Suprapubic skin (tissue), 4 donors: ENCODE data around the gene HES3. TPM values are rescaled to one million over a fixed set of nuclear protein-coding genes. Genes with fewer than 3 reads are reported as not detected.
A peak's percentile ranks its signal among the peaks of the same experiment; 100 is the strongest.

Experiments
- DNase-seq, 2 donors: peaks; one replicate each; pipeline ENCODE4 v3.0.0-alpha.2; 2019; ENCODE audit warnings: low spot score in 2 of 2
- H3K27ac ChIP-seq: fragments of 200-600 bp; sonication (generic); one replicate; pipeline ENCODE4 v1.5.1; 2019
- H3K27me3 ChIP-seq: fragments of 200-600 bp; sonication (generic); one replicate; pipeline ENCODE4 v1.5.1; 2019
- H3K36me3 ChIP-seq: fragments of 200-600 bp; sonication (generic); one replicate; pipeline ENCODE4 v1.5.1; 2019
- H3K4me1 ChIP-seq: fragments of 200-600 bp; sonication (generic); one replicate; pipeline ENCODE4 v1.5.1; 2019
- H3K4me3 ChIP-seq: fragments of 200-600 bp; sonication (generic); one replicate; pipeline ENCODE4 v1.5.1; 2019; ENCODE audit warnings: mild to moderate bottlenecking
- H3K9me3 ChIP-seq: fragments of 200-600 bp; sonication (generic); one replicate; pipeline ENCODE4 v1.5.1; 2019
- EP300 ChIP-seq: sonication (generic); formaldehyde crosslinking; IDR thresholded peaks from one replicate; pipeline ENCODE4 v1.6.1; 2017; ENCODE audit warnings: antibody characterized with exemption
- POLR2A ChIP-seq, 2 donors: fragments of 450-650 bp; IDR thresholded peaks; one replicate each; pipeline ENCODE4 v1.6.1; 2017; ENCODE audit warnings: antibody characterized with exemption in 2 of 2, mild to moderate bottlenecking in 2 of 2, moderate library complexity in 2 of 2
- POLR2AphosphoS5 ChIP-seq, 3 donors: sonication (generic); formaldehyde crosslinking; IDR thresholded peaks; one replicate each; pipeline ENCODE4 v1.6.1; 2017; ENCODE audit warnings: antibody characterized with exemption in 3 of 3
- WGBS: methylation state at CpG from one replicate; pipeline ENCODE4 v1.1.5; 2018; 5-methylcytosine and 5-hydroxymethylcytosine counted together
- total RNA-seq, 4 donors: library from RNA; depleted of rRNA; stranded (reverse); fragments of >200 nt; gene quantifications; one replicate each; pipeline ENCODE4 v1.1.0, GENCODE V29; 2016
- TF ChIP-seq, protein P1 (sequence below), 2 donors: fragments of 200-600 bp in 1 of 2; fragments of 450-650 bp in 1 of 2; sonication (generic) in 1 of 2; IDR thresholded peaks; one replicate each; pipeline ENCODE4 v1.5.1; 2016 to 2019; ENCODE audit warnings: antibody characterized with exemption in 2 of 2, mild to moderate bottlenecking in 1 of 2, moderate library complexity in 1 of 2

Gene HES3
- total RNA-seq, 4 donors from 2014 or later: not detected

DNA sequence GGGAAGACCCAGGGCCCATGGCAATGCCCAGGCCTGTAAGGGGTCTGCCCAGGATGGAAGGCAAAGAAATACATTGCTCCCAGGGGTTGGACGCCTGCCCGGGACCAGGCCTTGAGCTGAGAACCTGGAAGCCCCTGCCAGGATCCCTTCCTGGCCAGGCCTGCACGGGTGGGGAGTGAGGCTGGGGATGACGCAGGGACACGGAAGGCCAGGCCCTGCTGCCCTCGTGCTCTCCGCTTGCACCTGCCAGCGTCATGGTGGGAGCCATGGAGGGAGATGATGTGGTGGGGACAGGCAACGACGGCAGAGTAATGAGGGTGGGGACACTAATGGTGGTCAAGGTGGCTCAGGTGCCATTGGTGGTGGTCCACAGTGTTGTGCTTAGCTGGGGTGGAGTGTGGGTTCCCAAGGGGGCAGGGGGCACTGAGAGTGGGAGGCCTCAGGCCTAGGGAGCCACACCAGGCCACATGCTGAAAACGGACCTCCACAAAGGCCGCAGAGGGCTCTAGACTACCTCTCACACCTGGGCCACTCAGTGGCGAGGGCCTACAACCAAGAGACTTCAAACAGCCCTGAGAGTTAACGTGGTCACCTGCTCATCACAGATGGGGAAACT is 4.3 kb downstream of the HES3 start:
- TF ChIP-seq POLR2AphosphoS5 (IDR thresholded peaks at IDR 0.05): no peak
- TF ChIP-seq, protein P1, sequence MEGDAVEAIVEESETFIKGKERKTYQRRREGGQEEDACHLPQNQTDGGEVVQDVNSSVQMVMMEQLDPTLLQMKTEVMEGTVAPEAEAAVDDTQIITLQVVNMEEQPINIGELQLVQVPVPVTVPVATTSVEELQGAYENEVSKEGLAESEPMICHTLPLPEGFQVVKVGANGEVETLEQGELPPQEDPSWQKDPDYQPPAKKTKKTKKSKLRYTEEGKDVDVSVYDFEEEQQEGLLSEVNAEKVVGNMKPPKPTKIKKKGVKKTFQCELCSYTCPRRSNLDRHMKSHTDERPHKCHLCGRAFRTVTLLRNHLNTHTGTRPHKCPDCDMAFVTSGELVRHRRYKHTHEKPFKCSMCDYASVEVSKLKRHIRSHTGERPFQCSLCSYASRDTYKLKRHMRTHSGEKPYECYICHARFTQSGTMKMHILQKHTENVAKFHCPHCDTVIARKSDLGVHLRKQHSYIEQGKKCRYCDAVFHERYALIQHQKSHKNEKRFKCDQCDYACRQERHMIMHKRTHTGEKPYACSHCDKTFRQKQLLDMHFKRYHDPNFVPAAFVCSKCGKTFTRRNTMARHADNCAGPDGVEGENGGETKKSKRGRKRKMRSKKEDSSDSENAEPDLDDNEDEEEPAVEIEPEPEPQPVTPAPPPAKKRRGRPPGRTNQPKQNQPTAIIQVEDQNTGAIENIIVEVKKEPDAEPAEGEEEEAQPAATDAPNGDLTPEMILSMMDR (IDR thresholded peaks at IDR 0.05): no peak
- TF ChIP-seq POLR2A (IDR thresholded peaks at IDR 0.05): no peak
- no peak for TF ChIP-seq EP300
- Histone ChIP-seq H3K9me3 (no peaks in the 10 kb centered on the region), H3K27ac (no peak overlapping the region), H3K4me3 (no peak overlapping the region), H3K4me1 (peaks cover 38% of the 10 kb centered on the region), H3K36me3 (peaks cover under 1% of the 10 kb centered on the region), H3K27me3 (peaks cover 78% of the 10 kb centered on the region)
- WGBS: 70% methylated on average over 11 of the region's 14 CpGs
- DNase-seq: peak in 1 of 2 donors; percentile 61

DNA sequence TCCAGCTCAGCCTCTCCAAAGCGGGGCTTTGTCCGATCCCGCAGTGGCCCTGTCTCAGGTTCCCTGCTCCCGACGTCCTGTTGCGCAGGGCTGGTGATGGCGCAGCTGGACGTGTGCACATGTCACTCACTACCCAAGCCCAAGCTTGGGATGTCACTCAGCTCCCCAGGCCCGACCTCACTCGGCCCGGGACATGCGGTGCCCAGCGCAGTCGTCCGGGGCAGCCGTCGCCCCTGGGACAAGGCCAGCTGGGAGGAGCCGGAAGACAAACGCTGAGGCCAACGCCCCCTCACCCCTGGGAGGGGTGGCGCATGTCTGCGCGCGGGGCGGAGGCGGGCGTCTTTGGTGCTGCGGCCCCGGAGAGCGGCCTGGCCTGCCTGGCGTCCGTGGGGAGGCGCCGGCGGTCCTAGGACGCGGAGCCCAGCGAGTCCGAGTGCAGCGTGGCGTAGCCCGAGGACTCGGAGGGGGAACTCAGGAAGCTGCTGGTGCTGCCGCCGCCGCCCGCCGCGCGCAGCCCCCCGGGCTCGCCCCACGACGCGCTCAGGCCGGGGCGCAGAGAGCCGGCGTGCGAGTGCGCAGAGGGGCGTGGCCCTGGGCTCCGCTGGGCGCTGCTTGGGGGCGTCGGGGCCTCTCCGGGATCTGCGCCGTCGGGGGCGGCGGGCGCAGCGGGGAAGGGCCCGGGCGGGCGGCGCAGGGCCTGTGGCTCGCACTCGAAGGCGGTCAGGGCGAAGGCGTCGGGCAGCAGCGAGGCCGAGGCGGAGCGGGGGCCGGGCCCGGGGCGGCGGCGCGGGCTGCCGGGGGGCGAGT is 5.2 kb downstream of the HES3 start:
- H3K27ac ChIP-seq: no peak overlapping the region
- H3K27me3 ChIP-seq: peaks cover 70% of the 10 kb centered on the region
- WGBS: 6% methylated on average over 18 of the region's 96 CpGs
- H3K9me3 ChIP-seq: no peaks in the 10 kb centered on the region
- no peak for DNase-seq
- peaks cover 9% of the 10 kb centered on the region for H3K36me3 ChIP-seq
- H3K4me1 ChIP-seq: peaks cover 38% of the 10 kb centered on the region
- peak overlapping the region; percentile 28 for H3K4me3 ChIP-seq
- TF ChIP-seq POLR2AphosphoS5 (IDR thresholded peaks at IDR 0.05) (no peak), POLR2A (IDR thresholded peaks at IDR 0.05) (no peak), EP300 (no peak)
- TF ChIP-seq, protein P1 (IDR thresholded peaks at IDR 0.05): no peak

DNA sequence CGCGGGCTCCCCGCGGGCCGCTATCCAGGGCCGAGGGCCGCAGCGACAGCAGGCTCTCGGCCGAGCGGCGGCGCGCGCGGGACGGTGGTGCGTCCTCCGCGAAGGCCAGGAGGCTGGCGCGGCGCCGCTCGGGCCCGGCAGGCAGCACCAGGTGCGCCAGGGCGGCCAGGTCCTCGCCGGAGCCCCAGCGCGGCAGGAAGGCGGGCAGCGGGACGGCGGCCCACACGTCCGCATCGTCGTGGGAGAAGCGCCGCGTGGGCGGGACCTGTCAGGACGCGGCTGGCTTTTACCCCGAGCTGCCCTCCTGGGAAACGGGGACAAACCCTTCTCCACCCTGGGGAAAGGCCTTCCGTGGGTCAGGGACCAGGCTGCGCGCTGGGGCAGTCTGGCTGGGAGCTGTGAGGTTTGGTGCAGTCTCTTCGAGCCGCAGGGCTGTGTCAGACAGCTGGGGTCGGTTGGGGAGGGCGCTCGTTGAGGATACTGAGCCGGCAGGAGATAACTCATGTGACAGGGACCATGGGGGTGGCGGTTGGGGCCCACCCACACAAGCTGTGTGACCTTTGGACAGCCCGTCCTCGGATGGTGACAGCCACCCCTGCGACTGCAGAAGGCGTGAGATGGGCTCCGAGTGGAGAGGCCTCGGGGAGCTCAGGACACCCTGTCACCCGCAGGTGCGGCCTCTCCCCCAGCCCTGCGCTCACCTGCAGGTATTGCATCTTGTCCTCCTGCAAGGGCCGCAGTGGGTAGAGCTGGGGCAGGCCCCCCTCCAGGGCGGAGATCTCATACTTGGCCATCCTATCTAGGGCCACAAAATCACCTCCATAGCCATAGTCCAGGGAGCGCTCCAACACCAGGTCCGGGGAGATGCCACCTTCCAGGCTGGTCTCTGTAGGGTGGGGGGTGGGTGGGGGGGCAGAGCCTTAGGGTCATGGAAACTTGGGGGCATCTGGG is 6.0 kb downstream of the HES3 start:
- DNase-seq: no peak
- Histone ChIP-seq H3K27ac (no peak overlapping the region), H3K4me1 (peaks cover 35% of the 10 kb centered on the region), H3K36me3 (peaks cover 16% of the 10 kb centered on the region), H3K9me3 (no peaks in the 10 kb centered on the region), H3K4me3 (peak overlapping the region; percentile 28), H3K27me3 (peaks cover 61% of the 10 kb centered on the region)
- TF ChIP-seq EP300 (no peak), POLR2AphosphoS5 (IDR thresholded peaks at IDR 0.05) (no peak), POLR2A (IDR thresholded peaks at IDR 0.05) (no peak)
- TF ChIP-seq, protein P1 (IDR thresholded peaks at IDR 0.05): no peak
- WGBS: 80% methylated on average over 3 of the region's 71 CpGs

DNA sequence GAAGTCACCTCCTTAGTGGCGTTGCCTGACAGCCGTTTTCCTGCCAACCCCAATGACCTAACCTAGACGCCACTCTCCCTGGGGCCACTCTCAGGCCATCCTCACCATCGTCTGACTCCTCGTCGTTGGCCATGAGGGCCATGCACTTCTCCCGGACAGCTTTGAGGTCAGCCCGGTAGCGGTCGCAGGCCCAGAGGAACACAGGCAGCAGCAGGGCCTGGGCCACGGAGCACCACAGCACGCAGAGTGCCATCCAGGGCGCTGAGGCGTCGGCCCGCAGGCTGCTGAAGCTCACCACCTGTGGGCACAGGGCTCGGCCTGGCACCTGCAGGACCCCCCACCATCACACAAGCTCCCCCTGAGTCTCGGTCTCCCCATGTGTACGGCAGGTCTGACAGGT is 7.3 kb downstream of the HES3 start:
- TF ChIP-seq, protein P1 (IDR thresholded peaks at IDR 0.05): no peak
- TF ChIP-seq POLR2A (IDR thresholded peaks at IDR 0.05) (no peak), EP300 (no peak), POLR2AphosphoS5 (IDR thresholded peaks at IDR 0.05) (no peak)
- H3K27me3 ChIP-seq: peaks cover 49% of the 10 kb centered on the region
- no peak for DNase-seq
- peaks cover 22% of the 10 kb centered on the region for H3K4me1 ChIP-seq
- no peaks in the 10 kb centered on the region for H3K9me3 ChIP-seq
- WGBS: 85% methylated on average over 16 of the region's 19 CpGs
- H3K4me3 ChIP-seq: no peak overlapping the region
- peaks cover 16% of the 10 kb centered on the region for H3K36me3 ChIP-seq
- H3K27ac ChIP-seq: no peak overlapping the region
